ENCODE data around the gene ZNF682. TPM values are rescaled to one million over a fixed set of nuclear protein-coding genes. Genes with fewer than 3 reads are reported as not detected.
"Not testable (repeated sequence)": the region's sequence is repeated elsewhere in the genome, so short reads cannot be mapped to it uniquely, and the experiment has no call there.

ZNF682 gene
- total RNA-seq, 6 experiments from 2014 or later = 2.1 to 4.7 (median 3.4) TPM

DNA sequence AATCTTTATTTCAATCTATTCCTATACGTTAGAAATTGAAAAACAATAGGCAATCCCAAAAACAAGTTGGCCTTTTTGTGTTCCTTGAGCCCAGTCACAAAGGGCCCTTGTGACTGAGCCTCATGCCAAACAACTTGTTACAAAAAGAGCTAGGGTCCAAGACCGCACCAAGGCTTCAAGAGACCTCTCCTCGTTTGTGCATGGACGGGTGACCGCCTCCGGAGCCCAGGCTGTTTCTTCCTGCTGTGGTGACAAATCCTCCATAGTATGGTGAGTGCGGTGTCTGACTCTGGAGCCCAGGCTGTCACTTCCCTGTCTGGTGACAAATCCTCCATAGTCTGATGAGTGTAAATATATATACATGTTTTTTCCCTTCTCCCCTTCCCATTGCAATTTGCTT is 74.9 kb downstream of the ZNF682 start:
- TF ChIP-seq, protein P1, sequence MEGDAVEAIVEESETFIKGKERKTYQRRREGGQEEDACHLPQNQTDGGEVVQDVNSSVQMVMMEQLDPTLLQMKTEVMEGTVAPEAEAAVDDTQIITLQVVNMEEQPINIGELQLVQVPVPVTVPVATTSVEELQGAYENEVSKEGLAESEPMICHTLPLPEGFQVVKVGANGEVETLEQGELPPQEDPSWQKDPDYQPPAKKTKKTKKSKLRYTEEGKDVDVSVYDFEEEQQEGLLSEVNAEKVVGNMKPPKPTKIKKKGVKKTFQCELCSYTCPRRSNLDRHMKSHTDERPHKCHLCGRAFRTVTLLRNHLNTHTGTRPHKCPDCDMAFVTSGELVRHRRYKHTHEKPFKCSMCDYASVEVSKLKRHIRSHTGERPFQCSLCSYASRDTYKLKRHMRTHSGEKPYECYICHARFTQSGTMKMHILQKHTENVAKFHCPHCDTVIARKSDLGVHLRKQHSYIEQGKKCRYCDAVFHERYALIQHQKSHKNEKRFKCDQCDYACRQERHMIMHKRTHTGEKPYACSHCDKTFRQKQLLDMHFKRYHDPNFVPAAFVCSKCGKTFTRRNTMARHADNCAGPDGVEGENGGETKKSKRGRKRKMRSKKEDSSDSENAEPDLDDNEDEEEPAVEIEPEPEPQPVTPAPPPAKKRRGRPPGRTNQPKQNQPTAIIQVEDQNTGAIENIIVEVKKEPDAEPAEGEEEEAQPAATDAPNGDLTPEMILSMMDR (IDR thresholded peaks at IDR 0.05) = no peak
- Mint-ChIP-seq H3K36me3 (ENCODE audit: low read depth) (peaks cover 15% of the 10 kb centered on the region), H3K9me3 (peaks cover 54% of the 10 kb centered on the region), H3K27ac (no peak overlapping the region), H3K4me1 (ENCODE audit: low read depth) (no peaks in the 10 kb centered on the region), H3K27me3 (ENCODE audit: insufficient read depth) (no peaks in the 10 kb centered on the region), H3K4me3 (no peak overlapping the region)
- DNase-seq = no peak

DNA sequence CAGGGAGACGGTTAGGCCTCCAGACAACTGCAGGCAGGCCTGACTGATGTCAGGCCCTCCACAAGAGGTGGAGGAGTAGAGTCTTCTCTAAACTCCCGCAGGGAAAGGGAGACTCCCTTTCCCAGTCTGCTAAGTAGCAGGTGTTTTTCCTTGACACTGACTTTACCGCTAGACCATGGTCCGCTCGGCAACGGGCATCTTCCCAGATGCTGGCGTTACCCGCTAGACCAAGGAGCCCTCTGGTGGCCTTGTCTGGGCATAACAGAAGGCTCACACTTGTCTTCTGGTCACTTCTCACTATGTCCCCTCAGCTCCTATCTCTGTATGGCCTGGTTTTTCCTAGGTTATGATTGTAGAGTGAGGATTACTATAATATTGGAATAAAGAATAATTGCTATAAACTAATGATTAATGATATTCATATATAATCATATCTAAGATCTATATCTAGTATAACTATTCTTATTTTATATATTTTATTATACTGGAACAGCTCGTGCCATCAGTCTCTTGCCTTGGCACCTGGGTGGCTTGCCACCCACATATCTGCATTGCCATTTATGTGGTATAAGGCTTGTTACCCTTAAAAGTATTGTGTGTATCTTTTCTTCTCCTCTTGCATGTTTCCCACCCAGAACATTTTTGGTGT is 80.0 kb downstream of the ZNF682 start:
- TF ChIP-seq, protein P1 (IDR thresholded peaks at IDR 0.05) = peak; percentile 79
- not testable (repeated sequence) for H3K27me3 Mint-ChIP-seq (ENCODE audit: insufficient read depth); H3K27ac Mint-ChIP-seq; H3K4me3 Mint-ChIP-seq; H3K4me1 Mint-ChIP-seq (ENCODE audit: low read depth); H3K36me3 Mint-ChIP-seq (ENCODE audit: low read depth)
- peaks cover 32% of the 10 kb centered on the region for H3K9me3 Mint-ChIP-seq
- peak; percentile 46 for DNase-seq

DNA sequence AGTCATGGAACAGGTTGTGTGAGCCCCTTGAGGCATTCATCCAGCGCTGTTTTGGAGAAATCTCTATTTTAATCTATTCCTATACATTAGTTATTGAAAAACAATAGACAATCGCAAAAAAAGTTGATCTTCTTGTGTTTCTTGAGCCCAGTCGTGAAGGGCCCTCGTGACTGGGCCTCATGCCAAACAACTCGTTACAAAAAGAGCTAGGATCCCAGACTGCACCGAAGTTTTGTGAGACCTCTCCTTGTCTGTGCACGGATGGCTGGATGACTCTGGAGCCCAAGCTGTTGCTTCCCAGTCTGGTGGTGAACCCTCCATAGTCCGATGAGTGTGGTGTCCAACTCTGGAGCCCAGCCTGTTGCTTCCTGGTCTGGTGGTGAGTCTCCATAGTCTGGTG is 81.5 kb downstream of the ZNF682 start:
- H3K36me3 Mint-ChIP-seq (ENCODE audit: low read depth); H3K4me3 Mint-ChIP-seq; H3K27ac Mint-ChIP-seq; H3K27me3 Mint-ChIP-seq (ENCODE audit: insufficient read depth); DNase-seq; H3K4me1 Mint-ChIP-seq (ENCODE audit: low read depth): not testable (repeated sequence)
- peaks cover 34% of the 10 kb centered on the region for H3K9me3 Mint-ChIP-seq

DNA sequence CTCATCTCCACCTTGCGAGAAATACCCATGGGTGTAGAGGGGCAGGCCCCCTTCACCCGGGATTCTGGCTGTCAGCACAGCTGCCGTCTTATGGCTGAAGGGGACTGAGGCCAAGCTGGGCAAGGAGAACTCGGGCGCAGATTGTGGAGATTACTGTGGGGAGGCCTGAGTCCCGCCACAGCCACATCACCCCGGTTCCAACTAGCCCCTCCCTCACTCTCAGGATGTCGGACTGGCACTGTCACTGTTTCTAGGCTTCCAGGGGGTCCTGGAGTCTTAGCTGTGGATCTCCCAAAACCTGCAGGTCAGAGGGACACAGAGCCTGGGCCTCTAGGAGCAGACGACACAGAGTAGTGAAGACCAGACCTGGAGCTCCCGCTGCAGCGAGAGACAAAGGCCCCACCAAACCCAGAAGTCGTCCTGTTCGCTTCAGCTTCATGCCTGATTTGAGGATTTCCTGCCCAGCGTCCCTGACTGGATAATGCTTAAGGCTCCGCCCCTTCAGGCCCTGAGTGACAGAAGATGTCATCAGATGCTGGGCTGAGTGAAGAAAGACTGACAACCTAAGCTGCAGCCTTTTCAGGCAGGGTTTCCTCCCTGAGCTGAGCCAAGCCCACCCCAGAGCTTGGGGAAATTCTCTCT is 82.8 kb downstream of the ZNF682 start:
- no peak for DNase-seq
- no peaks in the 10 kb centered on the region; the same call in 1 of the 2 replicates for H3K36me3 Mint-ChIP-seq (ENCODE audit: low read depth)
- no peak overlapping the region for H3K4me3 Mint-ChIP-seq
- H3K9me3 Mint-ChIP-seq = peaks cover 30% of the 10 kb centered on the region
- H3K27ac Mint-ChIP-seq = no peak overlapping the region
- TF ChIP-seq, protein P1 (IDR thresholded peaks at IDR 0.05) = no peak
- H3K27me3 Mint-ChIP-seq (ENCODE audit: insufficient read depth) = peaks cover 4% of the 10 kb centered on the region
- peaks cover 7% of the 10 kb centered on the region for H3K4me1 Mint-ChIP-seq (ENCODE audit: low read depth)

DNA sequence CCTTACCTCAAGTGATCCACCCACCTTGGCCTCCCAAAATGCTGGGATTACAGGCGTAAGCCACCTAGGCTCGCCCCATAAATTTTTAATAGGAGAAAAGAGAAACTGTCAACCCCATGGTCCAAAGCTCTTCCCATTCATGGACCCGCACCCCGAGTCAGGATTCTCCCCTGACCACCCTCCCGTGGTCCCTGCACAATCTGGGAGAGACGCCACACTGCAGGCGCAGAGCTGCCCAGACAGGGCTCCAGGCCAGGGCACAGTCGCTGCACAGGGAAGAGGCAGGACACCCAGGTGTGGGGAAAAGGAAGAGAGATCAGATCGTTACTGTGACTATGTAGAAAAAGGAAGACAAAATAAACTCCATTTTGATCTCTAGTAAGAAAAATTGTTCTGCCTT is 84.1 kb downstream of the ZNF682 start:
- peaks cover 7% of the 10 kb centered on the region for H3K4me1 Mint-ChIP-seq (ENCODE audit: low read depth)
- H3K27me3 Mint-ChIP-seq (ENCODE audit: insufficient read depth) = peaks cover 4% of the 10 kb centered on the region
- no peak for DNase-seq
- H3K4me3 Mint-ChIP-seq = no peak overlapping the region
- H3K27ac Mint-ChIP-seq = no peak overlapping the region
- TF ChIP-seq, protein P1 (IDR thresholded peaks at IDR 0.05) = no peak
- no peaks in the 10 kb centered on the region; the same call in 1 of the 2 replicates for H3K36me3 Mint-ChIP-seq (ENCODE audit: low read depth)
- H3K9me3 Mint-ChIP-seq = peaks cover 30% of the 10 kb centered on the region

Other genes with a start within 250 kb of the ZNF682 start
- 1 to 10 TPM in 4 of 6 experiments, under 1 TPM in 2; 0.50 to 5.4 (median 4.5) TPM for gene ZNF506, start 217.8 kb downstream of the ZNF682 start, total RNA-seq (2021; fragmentation: NEBNext Ultra II Directional; extraction: Animal tissue kit (Norgen Biotek cat#: 25700))
- gene ZNF253, start 173.6 kb downstream of the ZNF682 start, total RNA-seq (2021; fragmentation: NEBNext Ultra II Directional; extraction: Animal tissue kit (Norgen Biotek cat#: 25700)) = 1 to 10 TPM; 2.9 to 4.4 (median 3.5) TPM
- 1 to 10 TPM; 3.2 to 4.9 (median 4.2) TPM for gene ZNF93, start 138.6 kb downstream of the ZNF682 start, total RNA-seq (2021; fragmentation: NEBNext Ultra II Directional; extraction: Animal tissue kit (Norgen Biotek cat#: 25700))
- gene ZNF90, start 38.5 kb upstream of the ZNF682 start, total RNA-seq (2021; fragmentation: NEBNext Ultra II Directional; extraction: Animal tissue kit (Norgen Biotek cat#: 25700)) = 1 to 10 TPM in 5 of 6 experiments, under 1 TPM in 1; 0.74 to 1.6 (median 1.2) TPM
- gene ZNF486, start 127.7 kb upstream of the ZNF682 start, total RNA-seq (2021; fragmentation: NEBNext Ultra II Directional; extraction: Animal tissue kit (Norgen Biotek cat#: 25700)) = 1 to 10 TPM; 2.1 to 2.8 (median 2.4) TPM